OCI-LY7 (cell line): ENCODE measurements around the gene ITLN2. TPM values are rescaled to one million over a fixed set of nuclear protein-coding genes. Genes with fewer than 3 reads are reported as not detected.

Source experiments
- BruUV-seq: library from RNA; stranded (reverse); fragments of 400-500 nt; replicated peaks from 2 replicates; lab custom pipeline; 2021; lab: Mats Ljungman, UMichigan
- CTCF ChIA-PET: fragments of 300-600 bp; sonication (Branson Sonifier 250); formaldehyde crosslinking; loops from one replicate; lab custom pipeline; 2022; ENCODE audit warnings: antibody characterized with exemption; ENCODE audit not compliant: unreplicated experiment; lab: Charles Lee
- POLR2A ChIA-PET: fragments of 300-600 bp; sonication (Branson Sonifier 250); formaldehyde crosslinking; loops from one replicate; lab custom pipeline; 2022; ENCODE audit warnings: antibody characterized with exemption; lab: Charles Lee
- DNase-seq: peaks from one replicate; pipeline ENCODE4 v3.0.0-alpha.2; 2015; ENCODE audit warnings: low spot score
- H2AFZ ChIP-seq: fragments of 200-600 bp; sonication (generic), shearing (Covaris generic); 2 replicates; pipeline ENCODE4 v1.6.1; 2014; ENCODE audit warnings: mild to moderate bottlenecking, antibody characterized with exemption, low read length, moderate library complexity
- H3K27ac ChIP-seq: fragments of 200-600 bp; sonication (generic); 2 replicates; pipeline ENCODE4 v1.5.1; 2014; ENCODE audit warnings: mixed run types, low read depth, mild to moderate bottlenecking, moderate library complexity, low read length, inconsistent platforms; ENCODE audit not compliant: poor library complexity, severe bottlenecking
- H3K36me3 ChIP-seq: fragments of 200-600 bp; sonication (generic); 2 replicates; pipeline ENCODE4 v1.6.1; 2014; ENCODE audit warnings: mild to moderate bottlenecking, antibody characterized with exemption, low read length, moderate library complexity, mixed read lengths; ENCODE audit not compliant: insufficient read depth
- H3K4me1 ChIP-seq: fragments of 200-600 bp; sonication (generic); 2 replicates; pipeline ENCODE4 v1.5.1; 2014; ENCODE audit warnings: mild to moderate bottlenecking, low read length; ENCODE audit not compliant: insufficient read depth, poor library complexity, severe bottlenecking
- H3K4me2 ChIP-seq: fragments of 200-600 bp; sonication (generic); 2 replicates; pipeline ENCODE4 v1.6.1; 2014; ENCODE audit warnings: mild to moderate bottlenecking, low read length
- H3K4me3 ChIP-seq: fragments of 200-600 bp; sonication (generic); 2 replicates; pipeline ENCODE4 v1.5.1; 2014; ENCODE audit warnings: mild to moderate bottlenecking, low read depth, low read length; ENCODE audit not compliant: poor library complexity, severe bottlenecking
- H3K79me2 ChIP-seq: fragments of 200-600 bp; sonication (generic); 2 replicates; pipeline ENCODE4 v1.6.1; 2016; ENCODE audit warnings: low read depth, mild to moderate bottlenecking, low read length, moderate library complexity, mixed read lengths; ENCODE audit not compliant: insufficient read depth
- H3K9me2 ChIP-seq: fragments of 200-600 bp; sonication (generic); 2 replicates; pipeline ENCODE4 v1.6.1; 2016; ENCODE audit warnings: mild to moderate bottlenecking, low read length, mixed read lengths; ENCODE audit not compliant: insufficient read depth
- H3K9me3 ChIP-seq: fragments of 200-600 bp; sonication (generic); 2 replicates; pipeline ENCODE4 v1.6.1; 2014; ENCODE audit warnings: mild to moderate bottlenecking, mixed run types, low read length, mixed read lengths
- H4K20me1 ChIP-seq: fragments of 200-600 bp; sonication (generic); 2 replicates; pipeline ENCODE4 v1.6.1; 2014; ENCODE audit warnings: mild to moderate bottlenecking, antibody characterized with exemption, low read length, moderate library complexity, mixed read lengths; ENCODE audit not compliant: insufficient read depth
- CTCF ChIP-seq: fragments of 200-600 bp; sonication (generic); conservative IDR thresholded peaks from 2 replicates; pipeline ENCODE4 v1.5.1; 2014; ENCODE audit warnings: mild to moderate bottlenecking, antibody characterized with exemption, low read length, moderate library complexity, mixed read lengths
- EZH2phosphoT487 ChIP-seq: fragments of 200-600 bp; sonication (generic); IDR thresholded peaks from 2 replicates; pipeline ENCODE4 v1.6.1; 2018; ENCODE audit warnings: low read depth, borderline replicate concordance, mild to moderate bottlenecking, mixed run types, antibody characterized with exemption, low read length, moderate library complexity, mixed read lengths
- intact Hi-C: fragments of 100-400 bp; cut with micrococcal nuclease; formaldehyde crosslinking; loops from one replicate; pipeline ENCODE4 v1.10.0; 2022; ENCODE audit not compliant: unreplicated experiment
- total RNA-seq, 2 experiments: library from RNA; depleted of rRNA in 1 of 2; stranded (reverse); fragments of >200 nt in 1 of 2; shearing (Covaris generic) in 1 of 2; gene quantifications; 2 replicates each; pipeline ENCODE4 v1.2.3, GENCODE V29; 2014 to 2022

ITLN2 gene
- total RNA-seq, 2 experiments from 2014 or later: not detected

GRCh38 chr1:160997323-160998038, 42.9 kb upstream of the ITLN2 start:
- H3K4me2 ChIP-seq: no peak overlapping the region
- intact Hi-C loops: loop anchor here (1.0 to 5.0 kb wide), 4 partner anchors 41 to 160 kb away; partner anchors contain the start of genes TSTD1 and USP21
- CTCF ChIA-PET: interaction anchor here (0.7 to 1.3 kb wide), 7 partner anchors 23 to 141 kb away, joined by 3 to 7 read pairs (median 4); partner anchors contain the start of genes F11R and KLHDC9

GRCh38 chr1:160996178-160996577, 41.6 kb upstream of the ITLN2 start:
- H3K27ac ChIP-seq: no peak overlapping the region
- H3K79me2 ChIP-seq: no peaks in the 10 kb centered on the region
- H3K4me2 ChIP-seq: no peak overlapping the region
- no peaks in the 10 kb centered on the region for H3K9me3 ChIP-seq
- H3K4me3 ChIP-seq: no peak overlapping the region
- ChIA-PET POLR2A (interaction anchor here (0.6 to 1.7 kb wide), 3 partner anchors 10 to 149 kb away, joined by 3 to 5 read pairs (median 4); no protein-coding TSS in a partner anchor), CTCF (no interaction called here)
- intact Hi-C loops: loop anchor here (2.0 to 5.0 kb wide), 3 partner anchors 43 to 161 kb away; partner anchors contain the start of genes TSTD1 and USP21
- H3K9me2 ChIP-seq: no peaks in the 10 kb centered on the region
- H4K20me1 ChIP-seq: no peaks in the 10 kb centered on the region
- peaks cover 12% of the 10 kb centered on the region for H3K36me3 ChIP-seq
- no TSS peak for BruUV-seq
- no peak for DNase-seq
- H3K4me1 ChIP-seq: peaks cover 3% of the 10 kb centered on the region
- TF ChIP-seq EZH2phosphoT487 (no peak), CTCF (no peak)
- H2AFZ ChIP-seq: no peak overlapping the region

More at GRCh38 chr1:160997323-160998038, 42.9 kb upstream of the ITLN2 start:
- no peak overlapping the region for H3K27ac ChIP-seq
- peak; percentile 84 for TF ChIP-seq CTCF
- TF ChIP-seq EZH2phosphoT487: no peak
- H3K9me3 ChIP-seq: no peaks in the 10 kb centered on the region
- no peaks in the 10 kb centered on the region for H3K9me2 ChIP-seq
- no peak overlapping the region for H3K4me3 ChIP-seq
- no peaks in the 10 kb centered on the region for H4K20me1 ChIP-seq
- H2AFZ ChIP-seq: no peak overlapping the region
- DNase-seq: peak; percentile 70
- POLR2A ChIA-PET: interaction anchor here (0.6 to 1.4 kb wide), 7 partner anchors 24 to 371 kb away, joined by 3 to 4 read pairs (median 3); partner anchors contain the start of genes CFAP126 and USF1
- peaks cover 12% of the 10 kb centered on the region for H3K36me3 ChIP-seq
- H3K4me1 ChIP-seq: peaks cover 11% of the 10 kb centered on the region
- BruUV-seq: no TSS peak
- no peaks in the 10 kb centered on the region for H3K79me2 ChIP-seq
